GM19455 (cell line): Measurements from ENCODE around the gene ADCY1.
"Not testable (repeated sequence)": the region's sequence is repeated elsewhere in the genome, so short reads cannot be mapped to it uniquely, and the experiment has no call there.

Source experiments
- ATAC-seq: cut with Tn5 transposase; IDR thresholded peaks from one replicate; pipeline ENCODE4 v1.9.1; 2021; ENCODE audit not compliant: unreplicated experiment

ADCY1 gene

DNA sequence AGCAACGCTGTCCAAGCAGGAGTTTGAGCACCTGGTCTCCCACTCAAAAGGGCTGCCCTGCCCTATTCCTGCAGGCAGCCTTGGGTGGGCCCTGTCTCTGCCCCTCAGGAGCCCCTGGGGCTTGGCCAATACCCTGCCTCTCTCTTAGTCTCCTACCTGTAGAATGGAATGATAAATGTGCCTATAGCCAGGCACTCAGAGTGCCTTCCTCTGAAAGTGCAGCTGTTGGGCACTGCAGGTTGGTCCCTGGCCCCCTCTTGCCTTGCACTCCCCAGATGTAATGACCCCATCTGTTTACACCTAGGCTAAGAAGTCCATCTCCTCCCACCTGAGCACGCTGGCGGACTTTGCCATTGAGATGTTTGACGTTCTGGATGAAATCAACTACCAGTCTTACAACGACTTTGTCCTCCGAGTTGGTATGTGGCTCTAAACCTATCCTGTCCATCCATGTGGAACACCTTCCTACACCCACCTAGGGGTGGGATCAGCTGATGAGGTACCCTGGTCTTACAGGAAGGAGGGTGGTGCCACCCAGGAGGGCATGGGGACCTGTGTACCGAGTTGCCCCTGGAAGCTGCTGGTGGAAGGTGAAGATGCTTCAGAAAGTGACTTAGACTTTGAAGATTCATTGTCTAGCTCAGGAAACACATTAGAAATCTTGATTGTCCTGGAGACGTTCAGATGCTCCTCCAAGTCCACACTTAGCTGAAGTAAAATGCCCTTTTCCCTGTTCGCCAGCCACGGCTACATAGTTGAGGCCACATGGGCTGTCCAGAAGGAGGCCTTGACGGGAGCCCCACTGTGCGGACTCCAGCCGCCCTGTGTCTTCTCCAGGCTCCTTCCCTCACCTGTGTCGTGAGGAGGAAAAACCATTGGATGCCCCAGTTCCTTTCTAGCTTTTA is 134.1 kb downstream of the ADCY1 start:
- ATAC-seq, result no peak

DNA sequence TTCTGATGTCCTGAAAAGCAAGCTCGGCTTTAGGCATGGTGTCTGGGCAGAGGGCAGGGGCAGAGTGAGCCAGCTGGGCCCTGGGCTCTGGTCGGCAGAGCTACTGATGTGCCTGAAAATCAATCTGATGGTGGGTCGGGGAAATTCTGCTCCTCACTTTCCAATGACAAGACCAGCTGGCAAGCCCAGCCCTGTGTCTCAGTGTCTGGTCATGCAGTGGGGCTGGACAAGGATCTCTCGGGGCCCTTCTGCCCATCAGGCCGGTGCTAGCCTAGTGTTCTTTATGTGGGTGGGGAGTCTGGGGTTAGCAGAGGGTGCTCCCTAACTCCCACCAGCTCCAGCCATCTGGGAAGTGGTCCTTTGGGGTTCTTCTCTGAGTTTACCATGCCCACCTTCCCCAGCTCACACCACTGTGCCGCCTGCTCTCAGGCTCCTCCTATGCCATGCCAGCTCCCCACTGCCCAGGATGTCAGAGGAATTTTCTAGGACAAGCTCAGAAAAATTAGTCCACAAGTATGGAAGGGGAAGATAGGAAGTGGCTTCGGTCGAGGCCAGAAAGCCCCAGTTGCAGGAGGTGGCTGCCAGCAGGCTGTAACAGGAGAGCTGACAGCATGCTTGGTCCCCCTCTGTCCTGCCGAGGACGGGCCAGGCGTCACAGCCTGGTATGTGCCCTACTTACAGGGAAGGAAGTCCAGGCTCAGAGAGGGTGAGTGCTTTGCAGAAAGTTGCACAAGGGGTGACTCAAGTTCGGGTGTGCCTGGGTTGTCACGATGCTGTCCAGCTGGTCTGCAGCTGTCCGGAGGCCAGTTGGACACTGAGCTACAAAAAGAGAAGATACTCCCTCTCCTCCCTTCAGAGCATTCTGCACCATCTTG is 135.2 kb downstream of the ADCY1 start:
- no peak for ATAC-seq

DNA sequence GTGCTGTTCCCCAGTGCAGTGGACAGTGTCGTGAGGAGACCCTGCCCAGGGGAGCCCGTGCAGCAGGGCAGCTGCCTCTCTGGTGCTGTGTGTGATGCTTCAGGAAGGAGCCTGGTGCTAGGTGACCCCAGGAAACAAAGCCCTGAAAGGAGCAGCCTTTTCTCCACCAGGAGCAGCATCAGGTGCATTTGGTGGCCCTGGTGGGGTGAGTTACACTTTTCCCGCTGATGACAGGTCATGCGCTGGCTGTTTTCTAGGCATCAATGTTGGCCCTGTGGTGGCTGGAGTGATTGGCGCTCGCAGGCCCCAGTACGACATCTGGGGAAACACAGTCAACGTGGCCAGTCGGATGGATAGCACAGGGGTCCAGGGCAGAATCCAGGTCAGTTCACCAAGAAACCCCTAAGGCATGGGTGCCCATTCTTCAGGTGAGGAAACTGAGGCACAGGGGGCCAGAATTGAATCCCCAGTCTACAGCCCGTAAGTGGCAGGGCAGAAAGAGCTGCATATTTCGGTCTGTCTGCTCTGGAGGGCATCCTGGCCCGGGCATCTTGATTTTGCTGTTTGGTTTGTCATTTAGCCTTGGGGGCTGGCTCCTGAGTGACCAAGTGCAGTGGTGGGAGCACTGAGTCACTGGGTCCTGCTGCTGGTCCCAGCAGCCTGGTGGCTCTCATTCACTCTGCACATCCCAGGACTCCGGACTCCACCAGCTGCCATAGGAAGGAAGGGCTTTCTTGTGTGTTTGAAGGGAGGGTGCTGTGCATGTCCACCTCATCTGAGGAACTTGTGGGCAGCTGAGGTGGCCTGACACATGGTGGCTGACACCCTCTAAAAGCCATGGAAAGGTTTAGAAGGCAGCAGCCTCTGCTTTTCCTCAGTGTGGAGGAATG is 136.3 kb downstream of the ADCY1 start:
- no peak for ATAC-seq

DNA sequence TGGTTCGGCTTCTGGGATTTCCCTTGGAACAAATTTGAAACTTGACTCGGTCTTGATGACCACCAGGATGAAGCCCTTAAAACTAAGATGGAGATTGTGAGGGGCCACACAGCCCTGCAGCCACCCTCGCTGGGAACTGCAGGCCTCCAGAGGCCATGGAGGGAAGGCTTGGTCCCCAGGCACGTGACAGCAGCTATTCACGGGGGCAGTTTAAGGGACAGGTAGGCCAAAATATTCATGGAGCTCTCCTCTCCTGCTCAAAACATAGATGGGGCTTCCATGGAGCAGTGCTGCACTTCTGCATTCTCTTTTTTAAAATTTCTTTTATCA is 137.0 kb downstream of the ADCY1 start:
- ATAC-seq, result no peak

DNA sequence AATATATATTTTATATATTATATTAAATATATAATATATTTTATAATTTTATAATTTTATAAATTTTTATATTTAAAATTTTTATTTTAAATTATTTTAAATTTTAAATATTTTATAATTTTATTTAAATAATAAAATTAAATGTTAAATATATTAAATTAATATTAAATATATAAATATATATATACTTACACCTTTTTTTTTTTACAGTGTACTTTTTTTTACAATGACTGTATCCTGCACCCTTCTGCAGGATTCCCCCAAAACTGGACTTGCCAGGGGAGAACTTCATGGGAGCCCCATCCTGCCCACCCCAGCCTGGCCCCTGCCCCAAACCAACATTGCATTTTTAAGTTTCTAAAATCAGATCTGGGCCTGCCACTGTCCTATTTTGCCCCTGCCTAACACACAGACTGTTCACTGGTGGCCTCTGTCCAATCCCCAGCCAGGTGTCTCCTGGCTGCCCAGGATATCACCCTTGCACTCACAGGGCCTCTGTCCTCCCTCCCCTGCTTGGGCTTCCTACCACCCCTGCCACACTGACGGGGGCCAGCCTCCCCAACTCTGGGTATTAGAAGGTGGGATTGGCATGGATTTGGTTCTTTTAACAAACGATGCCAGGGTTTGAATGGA is 138.0 kb downstream of the ADCY1 start:
- ATAC-seq, result no peak

DNA sequence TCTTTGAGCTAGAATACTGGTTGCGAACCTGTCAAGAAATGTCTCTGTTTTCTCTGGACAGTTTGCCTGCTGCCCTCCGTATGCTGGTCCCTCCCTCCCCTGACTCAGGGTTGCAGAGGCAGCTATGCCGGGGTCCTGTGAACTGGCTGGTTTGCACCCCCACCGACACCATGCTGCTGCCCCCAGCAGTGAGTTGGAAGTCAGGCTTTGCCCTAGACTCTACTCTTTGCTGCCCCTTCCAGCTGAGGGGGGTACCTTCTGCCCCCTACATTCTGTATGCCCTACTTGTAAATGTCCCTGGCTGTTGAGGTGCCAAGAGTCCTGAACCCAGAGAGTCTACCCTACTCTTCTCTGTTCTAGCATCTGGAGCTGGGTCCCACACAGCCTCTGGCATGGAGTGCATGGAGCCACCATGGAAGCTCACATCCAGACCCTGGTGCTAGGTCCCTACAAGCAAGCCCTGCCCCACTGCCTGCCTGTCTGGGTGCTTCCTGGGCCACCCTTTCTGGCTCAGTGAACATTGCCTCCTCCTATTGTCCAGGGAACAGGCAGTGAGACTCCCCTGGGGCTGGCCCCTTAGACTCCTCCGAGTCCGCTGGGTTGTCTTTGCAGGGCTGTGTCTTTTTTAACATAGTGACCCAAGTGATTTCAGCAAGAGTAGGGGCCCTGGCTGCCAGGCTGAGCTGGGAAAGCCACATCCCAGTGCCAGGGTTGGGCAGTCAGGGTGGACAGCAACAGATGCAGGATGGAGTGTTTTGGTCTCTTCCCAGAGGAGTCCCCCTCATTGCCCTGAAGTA is 138.9 kb downstream of the ADCY1 start:
- ATAC-seq, result no peak

DNA sequence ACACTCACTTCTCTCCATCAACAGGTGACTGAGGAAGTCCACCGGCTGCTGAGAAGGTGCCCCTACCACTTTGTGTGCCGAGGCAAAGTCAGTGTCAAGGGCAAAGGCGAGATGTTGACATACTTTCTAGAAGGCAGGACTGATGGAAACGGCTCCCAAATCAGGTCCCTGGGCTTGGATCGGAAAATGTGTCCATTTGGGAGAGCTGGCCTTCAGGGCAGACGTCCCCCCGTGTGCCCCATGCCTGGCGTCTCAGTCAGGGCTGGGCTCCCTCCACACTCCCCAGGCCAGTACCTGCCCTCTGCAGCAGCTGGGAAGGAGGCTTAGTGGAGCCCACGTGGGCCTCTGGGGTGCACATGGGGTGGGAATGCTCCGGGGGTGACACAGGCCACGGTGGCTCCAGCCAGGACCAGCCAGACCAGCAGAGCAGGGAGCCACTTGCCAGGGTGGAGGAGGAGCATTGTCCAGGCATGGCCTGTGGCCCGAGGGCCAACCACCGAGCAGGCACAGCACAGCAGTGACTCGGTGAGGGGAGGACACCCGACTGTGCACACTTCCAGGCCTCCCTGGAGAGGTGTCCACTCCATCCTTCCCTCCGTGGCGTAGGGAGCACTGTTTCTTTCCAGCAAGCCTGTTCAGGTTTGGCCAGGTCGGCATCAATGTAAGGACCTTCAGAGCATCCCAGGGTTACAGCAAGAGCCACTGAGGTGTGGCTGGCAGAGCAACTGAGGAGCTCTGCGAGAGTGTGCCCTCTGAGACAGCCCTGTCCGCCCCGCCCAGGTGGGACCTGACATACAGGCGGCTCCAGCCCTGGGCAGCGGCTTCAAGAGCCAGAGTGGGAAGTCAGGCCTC is 139.7 kb downstream of the ADCY1 start:
- ATAC-seq, result no peak

DNA sequence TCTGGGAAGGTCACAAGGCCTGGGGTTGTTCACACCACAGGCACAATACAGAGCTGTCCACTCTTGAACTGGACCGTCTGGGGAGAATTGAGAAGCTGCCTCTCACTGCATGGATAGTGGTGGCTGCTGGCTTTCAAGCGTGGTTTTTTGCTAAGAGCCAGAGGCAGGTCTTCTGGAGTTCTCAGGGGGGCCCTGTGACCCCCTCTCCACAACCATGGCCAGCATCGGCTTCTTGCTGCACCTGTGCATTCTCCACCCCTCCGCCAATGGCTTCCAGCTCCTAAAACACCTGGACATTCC is 140.3 kb downstream of the ADCY1 start:
- ATAC-seq, result no peak

DNA sequence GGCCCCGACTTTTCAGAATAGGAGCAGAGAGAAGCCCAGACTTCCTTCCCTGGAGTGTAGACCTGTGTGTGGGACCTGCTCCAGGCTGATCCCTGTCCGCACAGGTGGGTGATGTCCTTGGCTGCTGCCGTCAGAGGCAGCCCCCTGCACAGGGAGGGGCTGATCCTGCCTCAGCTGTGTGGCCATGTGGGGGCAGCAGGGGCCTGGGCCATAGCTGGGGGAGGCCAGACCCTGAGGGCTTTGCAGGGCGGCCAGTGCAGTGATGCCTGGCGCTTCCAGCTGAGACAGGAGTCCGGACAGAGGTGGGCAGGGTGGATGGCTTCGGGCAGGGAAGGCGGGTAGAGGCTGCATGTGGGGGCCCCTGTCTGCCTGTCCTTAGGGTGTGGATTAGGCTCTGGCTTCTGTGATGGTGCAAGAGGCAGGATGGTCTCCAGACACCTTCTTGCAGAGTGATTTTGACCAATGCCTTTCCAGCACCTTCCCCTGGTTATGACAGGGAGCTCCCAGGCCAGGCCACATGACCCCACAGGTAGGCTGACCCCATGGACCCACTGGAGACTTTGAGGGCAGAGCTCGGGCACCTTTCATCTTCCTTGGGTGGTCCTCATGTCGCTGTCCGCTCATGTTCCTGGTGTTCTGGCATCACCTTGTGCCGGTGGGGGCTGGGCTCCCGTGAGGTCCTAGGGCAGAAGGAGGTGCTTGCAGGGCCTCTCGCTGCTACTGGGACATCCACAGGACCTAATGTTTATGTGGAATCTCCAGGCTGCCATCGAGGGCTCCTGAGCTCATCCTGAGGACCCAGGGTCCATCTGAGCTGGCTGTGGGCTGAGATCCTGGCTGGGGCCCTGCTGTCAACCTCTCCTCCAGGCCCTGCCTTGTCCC is 141.5 kb downstream of the ADCY1 start:
- ATAC-seq, result no peak

DNA sequence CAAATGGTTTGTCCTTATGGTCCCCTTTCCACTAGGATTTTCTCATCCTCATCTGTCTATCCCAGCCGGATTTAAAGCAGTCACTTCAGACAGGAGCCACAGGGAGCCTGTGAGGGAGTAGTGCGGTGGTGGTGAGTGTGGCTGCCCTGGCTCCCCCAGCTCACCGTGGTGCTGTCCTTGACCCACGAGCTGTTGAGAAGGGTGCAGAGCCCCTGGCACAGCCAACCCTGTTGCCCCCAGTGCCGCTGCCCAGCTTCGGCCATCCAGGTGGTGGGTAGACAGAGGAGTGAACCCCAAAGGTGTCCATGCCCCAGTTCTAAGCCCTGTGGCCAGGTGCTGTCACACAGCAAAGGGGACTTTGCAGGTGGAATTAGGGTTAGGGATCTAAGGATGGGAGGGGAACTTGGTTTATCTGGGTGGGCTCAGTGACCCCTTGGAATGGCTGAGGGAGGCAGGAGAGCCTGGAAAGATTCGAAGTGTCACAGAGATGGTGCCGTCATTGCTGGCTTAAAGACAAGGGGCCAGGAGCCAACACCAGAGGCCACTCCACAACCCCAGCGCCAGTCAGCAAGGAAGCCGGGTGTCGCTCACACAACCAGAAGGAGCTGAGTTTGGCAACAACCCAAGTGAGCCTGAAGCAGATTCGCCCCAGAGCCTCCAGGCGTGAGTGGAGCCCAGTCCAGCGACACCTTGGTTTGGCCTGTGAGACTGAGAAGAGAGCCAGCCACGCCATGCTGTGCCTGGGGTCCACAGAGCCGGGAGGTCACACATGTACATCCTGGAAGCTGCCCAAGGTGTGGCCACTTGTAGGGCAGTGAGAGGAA is 142.4 kb downstream of the ADCY1 start:
- ATAC-seq, result no peak

DNA sequence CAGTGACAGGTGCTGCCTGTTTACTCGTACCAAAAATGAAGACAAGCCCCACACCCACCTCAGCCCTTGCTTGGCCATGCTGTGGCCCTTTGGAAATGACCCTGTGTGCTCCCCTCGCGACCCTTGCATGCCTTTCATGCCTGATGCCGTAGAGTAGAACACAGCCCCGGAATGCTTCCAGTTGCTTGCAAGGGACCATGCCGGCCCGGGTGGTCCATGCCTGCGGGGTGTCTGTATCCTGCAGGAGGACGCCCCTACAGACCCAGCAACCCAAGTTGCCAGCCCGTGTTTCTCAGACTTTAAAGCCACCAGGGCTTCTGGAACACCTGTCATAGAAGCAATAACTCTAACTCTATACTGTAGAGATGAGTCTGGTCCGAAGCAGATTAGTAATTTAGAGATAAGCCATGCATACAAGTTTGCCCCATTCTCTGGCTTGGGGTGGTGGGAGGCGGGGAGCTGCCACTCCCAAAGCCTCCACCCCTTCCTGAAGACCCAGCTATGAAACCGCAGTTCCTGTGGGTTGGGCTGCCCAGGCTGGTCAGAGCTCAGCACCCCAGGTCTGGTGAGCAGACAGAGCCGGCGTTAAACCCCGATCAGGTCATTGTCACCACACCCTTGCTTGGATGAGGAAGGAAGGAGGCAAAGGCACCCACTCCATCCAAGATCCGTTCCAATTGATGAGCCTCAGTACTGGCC is 143.5 kb downstream of the ADCY1 start:
- ATAC-seq, result no peak

DNA sequence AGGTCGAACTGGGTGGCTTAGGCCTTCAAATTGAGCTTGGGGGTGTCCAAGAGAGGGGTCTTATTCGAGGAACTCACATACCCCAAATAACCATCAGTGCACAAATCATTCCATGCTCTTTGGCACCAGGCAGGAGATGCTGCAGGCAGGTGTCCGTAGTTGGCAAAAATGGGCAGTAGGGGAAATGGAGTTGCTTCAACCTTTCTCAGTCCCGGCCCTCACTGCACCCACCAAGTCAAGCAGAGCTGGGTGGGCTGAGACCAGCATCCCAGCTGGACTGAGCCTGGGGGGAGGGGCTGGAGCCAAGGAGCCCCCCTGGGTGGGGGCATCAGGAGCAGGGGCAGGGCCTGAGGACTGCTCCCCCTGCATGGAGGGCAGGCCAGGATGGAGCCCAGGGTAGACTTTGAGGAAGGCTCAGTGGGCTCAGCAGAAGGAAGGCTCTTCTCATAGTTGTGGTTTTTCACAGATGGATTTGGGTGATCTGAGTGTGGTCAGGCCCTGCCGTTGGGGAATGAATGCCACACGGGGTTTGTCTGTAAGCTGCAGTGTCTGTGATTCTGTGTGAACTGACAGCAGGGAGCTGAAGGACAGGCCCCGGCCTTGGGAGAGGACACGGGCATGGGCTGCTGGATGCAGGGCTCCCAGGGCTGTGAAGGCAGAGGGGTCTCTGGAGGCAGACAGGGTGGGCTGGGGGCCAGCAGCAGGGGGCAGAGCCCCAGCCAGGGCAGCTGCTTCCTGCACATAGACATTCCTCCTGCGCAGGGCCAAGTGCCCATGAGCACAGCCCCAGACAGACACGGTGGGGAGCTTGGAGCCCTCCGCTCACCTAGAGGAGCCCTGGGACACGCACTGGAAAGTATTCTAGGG is 144.5 kb downstream of the ADCY1 start:
- ATAC-seq, result no peak

DNA sequence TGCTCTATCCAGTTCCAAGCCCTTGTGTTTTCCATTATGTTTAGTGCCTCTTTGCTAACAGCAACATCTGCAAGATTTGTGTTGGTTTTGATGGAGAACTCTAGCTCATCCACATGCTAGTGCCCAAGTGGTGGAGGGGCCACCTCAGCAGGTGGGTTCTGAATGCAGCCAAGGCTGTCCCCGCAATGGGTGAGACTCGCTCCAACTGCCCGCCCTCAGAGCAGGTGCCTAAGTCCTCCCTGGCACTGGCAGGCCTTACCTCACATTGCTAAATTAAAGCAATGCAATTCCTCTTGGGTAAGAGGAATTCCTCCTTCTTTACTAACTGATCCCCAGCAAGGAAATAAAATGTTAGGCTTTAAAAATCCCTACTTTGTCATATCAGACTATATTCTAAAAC is 146.8 kb downstream of the ADCY1 start:
- ATAC-seq, result no peak

DNA sequence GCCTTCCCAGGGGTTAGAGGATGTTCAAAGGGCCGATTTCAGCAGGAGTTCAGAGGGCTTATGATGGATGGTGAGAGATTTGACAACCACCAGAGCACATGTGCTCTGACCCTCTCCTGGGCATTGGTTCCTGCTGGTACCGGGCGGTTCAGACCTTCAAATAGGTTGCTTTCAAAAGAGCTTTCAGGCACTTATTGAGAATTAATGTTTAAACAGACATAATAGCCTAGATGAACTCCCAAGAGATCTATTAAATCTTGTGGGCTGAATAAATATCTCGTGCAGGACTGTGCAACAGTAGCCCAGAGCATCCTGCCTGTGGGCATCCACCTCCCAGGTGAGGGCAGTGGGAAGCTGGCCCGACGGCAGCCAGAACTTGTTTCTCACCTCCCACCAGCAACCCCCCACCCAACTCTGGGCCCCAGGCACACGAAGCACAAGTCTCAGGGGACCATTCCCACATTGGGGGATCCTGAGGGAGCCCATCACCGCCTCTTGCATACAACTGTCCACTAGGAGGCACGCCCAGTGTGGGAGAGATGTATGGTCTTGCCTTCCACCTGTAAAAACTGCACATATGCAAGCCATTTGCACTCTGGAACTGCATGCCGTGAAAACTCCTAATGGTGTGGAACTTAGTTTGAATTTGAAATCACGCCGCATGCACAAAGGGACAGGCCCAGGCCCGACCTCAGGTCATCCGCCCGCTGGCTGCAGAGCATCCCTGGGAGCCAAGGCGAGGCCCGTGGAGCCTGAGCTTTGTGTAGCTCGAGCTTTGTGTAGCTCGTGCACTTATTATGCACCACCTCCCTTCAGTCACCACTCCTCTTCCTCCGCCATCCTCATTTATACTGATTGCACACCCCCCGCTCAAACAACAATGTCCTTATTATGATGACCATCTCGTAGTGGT is 147.8 kb downstream of the ADCY1 start:
- ATAC-seq, result no peak

DNA sequence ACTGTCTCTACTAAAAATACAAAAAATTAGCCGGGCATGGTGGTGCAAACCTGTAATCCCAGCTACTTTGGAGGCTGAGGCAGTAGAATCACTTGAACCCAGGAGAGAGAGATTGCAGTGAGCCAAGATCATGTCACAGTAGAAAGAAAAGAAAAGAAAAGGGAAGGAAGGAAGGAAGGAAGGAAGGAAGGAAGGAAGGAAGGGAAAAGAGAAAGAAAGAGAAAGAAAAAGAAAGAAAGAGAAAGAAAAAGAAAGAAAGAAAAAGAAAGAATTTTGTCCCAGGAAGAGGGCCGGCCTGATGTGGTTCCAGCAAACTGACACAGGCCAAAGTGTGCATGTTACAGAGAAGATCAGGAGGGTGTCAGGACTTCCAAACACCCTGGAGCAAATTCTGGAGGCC is 151.1 kb downstream of the ADCY1 start:
- ATAC-seq, result not testable (repeated sequence)
